ENCODE data around the gene RPAP3.

Gene RPAP3, protein sequence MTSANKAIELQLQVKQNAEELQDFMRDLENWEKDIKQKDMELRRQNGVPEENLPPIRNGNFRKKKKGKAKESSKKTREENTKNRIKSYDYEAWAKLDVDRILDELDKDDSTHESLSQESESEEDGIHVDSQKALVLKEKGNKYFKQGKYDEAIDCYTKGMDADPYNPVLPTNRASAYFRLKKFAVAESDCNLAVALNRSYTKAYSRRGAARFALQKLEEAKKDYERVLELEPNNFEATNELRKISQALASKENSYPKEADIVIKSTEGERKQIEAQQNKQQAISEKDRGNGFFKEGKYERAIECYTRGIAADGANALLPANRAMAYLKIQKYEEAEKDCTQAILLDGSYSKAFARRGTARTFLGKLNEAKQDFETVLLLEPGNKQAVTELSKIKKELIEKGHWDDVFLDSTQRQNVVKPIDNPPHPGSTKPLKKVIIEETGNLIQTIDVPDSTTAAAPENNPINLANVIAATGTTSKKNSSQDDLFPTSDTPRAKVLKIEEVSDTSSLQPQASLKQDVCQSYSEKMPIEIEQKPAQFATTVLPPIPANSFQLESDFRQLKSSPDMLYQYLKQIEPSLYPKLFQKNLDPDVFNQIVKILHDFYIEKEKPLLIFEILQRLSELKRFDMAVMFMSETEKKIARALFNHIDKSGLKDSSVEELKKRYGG

DNA sequence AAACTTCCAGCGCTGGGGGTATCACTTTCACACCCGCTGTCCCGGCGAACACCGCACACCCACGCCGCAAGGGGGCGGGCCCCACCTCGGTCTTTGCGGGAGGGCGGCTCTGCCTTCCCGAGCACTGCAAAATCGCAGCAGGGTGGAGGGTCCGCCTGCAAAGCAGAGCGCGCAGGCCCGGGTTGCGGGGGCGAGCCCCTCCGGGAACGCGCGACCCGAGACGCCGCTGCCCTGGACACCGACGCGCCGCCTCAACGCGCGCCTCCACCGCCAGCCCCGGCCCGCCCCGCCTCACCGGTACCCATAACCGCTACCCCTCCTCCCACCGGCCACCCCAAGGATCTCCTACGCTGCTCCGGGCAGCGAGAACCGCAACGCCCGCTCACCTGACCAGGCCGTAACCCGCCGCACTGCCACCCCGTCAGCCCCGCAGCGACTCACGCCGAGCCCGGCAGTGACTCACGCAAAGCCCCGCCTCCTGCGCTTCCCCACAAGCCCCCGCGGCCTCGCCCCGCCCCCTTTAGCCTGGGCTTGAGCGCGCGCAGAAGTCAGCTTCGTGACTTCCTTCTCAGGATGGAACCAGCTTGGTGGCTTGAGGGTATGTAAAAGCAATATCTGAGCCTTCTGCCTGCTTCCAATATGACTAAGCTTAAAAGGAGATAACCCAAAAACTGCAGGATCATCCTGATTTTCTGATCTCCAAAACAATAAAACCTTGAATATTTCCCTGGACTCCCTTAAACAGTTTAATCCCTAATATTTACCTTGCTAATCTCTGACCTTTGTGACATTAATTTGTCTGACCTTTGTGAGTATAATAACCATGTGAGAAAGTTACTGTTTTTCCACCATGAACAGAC lies at the start of gene RPAP3:
RPAP3 (minus strand) TSS at position 465 of the 860 bp plus-strand sequence. CDS start 3,190 bp downstream, outside the sequence.
- DNase-seq = peak; percentile 95

DNA sequence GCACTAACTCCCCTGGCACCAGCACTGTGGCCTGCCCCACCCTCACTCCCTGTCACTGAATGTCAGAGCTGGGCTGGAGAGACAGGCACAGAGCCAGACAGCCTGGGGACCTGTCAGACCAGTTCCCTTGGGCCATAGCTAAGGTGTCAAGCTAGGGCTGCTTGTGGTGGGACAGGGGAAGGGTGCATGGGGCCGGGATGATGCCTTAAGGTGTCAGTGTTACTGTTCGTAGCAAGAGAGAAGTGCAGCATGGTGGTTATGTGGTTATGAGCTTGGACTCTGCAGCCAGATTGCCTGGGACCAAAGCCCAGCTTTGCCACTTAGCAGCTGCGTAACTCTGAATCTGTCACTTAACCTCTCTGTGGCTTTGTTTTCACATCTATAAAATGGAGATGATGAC lies 49.1 kb upstream of the RPAP3 start:
- no peak for DNase-seq

DNA sequence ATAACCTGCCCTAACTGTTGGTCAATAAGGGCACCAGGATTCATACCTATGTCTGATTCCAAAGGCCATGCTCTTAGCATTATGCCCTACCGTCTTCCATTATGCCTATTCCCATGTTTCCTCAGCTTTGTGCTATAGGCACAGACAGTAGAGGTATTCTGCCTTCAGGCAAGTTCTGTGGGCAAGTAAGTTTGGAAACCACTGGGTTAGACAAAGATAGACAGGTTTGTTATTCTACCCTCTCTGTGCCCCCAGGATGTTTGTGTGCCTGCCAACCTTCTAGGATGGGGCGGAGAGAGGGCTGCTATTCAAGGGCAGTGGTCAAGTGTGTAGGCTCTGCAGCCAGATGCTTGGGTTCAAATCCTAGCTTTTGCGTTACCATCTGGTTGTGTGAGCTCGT lies 48.3 kb upstream of the RPAP3 start:
- no peak for DNase-seq

DNA sequence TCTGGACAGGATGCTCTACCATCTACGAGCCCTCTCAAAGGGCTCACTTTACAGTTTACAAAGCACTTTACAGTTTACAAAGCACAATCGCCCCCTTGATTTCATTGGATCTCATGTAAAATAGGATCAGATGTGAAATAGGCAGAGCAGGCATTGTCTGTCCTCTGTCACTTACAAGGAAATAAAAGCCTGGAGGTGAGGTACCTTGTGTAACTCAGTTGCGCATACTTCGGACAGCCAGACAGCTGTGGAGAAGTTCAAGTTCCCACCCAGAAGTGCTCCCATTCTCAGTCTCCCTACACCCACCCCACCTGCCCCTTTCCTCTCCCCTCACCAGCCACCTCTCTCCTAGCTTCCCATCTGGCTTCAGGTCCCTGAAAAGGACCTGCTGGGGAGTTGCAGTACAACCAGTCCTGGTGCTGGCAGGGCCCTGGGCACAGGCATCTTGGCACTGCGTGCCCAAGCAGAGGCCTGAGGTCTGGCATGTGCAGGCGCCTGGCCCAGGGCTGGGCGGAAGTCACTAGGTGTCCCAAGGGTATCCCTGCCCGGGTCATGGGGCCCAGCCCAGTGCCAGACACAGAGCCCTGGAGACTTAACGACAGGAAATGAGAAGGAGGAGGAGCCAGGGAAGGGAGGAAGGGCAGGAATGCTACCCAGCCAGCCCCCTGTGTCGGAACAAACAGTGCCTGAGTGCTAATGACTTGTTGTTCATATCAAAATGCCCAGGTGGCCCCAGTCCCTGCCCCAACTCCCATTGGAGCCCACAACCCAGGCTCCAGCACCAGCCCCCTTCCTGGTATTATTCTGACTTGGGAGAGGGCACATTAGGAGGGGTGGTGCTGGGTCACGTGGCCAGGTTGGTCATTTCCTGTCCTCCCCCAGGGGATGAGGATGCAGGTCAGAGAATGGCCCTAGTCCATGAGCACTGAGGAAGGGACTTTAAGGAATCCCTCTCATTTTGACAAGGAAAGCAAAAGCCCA lies 47.5 kb upstream of the RPAP3 start:
- no peak for DNase-seq

DNA sequence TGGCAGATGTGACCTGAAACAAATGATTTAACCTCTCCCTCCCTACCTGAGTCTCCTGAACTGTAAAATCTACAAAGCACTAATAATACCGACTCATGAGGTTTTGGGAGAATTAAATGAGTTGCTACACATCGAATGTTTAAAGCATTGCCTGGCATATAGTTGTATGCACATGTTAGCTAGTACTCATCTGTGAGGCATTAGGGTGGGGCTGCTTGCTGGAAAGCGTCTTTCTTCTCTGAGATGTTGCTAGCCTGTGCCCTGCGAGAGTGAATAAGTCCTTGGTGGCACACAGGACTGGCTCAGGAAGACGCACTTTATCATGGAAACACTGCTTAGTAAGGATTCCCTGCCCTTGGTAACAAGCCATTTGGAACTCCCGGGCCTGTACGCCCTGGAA lies 46.7 kb upstream of the RPAP3 start:
- DNase-seq = no peak

DNA sequence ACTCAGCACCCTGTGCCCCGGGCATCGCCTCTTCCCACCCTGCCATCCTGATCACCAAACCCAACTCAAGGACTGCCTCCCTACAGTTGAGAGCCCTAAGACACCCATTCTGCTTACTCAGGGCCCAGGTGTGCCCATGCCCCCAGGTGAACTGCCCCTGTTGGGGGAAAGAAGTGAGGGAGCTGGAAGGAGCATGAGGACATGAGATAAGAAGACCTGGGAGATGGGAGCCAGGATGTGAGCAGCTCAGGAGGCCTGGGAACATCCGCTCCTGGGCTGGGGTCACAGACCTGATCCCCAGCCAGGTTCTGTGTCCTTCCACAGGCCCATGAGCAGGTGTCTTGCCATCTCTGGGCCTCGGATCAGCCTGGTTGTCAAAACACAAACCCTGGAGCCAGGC lies 46.3 kb upstream of the RPAP3 start:
- DNase-seq = no peak

DNA sequence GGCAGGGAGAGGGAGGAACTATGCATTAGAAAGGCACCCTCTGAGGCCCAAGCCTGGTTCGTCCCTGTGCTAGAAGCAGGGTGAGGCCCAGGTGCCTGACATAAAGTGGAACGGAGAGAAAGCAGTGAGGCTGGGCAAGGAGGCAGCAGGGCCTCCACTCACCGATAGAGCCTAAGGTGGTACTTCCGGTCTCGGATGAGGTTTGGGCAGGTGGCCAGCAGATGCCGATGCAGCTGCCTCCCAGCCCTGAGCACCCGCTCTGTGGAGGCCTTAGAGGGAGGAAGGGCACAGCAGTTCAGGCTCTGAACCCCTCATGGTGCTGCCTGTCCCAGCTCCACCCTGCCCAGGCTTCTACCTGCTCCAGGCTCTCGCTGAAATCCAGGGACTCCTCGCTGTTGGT lies 45.7 kb upstream of the RPAP3 start:
- DNase-seq = no peak

DNA sequence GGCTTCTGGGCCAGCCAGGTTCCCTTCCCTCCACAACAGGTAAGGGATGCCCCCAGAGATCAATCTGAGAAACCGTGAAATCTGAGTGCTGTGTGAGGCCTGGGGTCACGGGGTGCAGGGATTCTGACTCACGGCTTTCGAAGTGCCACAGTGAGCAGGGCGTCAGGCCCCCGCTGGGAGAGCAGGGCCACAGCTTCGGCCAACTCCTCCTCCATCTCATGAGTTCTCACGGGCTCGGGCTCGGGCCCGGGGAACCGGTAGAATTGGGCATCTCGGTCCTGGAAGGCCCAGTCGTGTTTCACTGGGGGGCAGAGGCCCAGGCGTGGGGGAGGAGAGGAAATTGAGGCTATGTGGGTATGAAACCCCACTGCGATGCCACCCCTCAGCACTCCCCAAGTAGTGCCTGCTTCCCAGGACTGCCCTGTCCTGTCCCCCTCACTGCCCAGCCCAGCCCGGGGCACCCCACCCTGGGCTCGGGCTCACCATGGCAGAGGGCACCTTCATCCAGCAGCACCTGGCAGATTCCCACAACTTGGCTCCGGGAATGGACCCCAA lies 45.2 kb upstream of the RPAP3 start:
- DNase-seq = no peak

DNA sequence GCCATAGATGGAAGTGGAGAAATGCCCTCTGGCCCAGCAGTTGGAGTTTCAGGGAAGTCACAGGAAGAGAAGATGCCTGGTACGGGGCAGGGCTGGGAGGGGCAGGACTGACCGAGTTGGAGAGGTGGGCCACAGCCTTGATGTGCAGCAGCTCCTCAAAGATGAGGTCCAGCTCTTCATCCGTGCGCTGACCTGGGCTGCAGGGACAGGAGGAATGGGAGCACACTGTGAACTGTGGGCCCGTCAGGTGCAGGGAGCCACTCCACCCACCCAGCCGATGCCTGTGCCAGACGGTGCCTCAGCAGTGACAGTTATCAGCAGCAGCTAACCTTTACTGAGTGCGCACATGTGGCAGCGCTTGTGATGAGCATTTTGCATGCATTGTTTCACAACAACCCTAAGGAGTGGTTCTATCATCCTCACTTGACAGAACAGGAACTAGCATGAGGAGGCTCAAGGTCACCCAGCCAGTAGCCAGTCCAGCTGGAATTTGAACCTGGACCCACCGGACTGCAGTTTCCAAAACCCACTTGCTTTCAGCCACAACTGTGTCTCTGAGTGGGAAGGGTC lies 44.5 kb upstream of the RPAP3 start:
- DNase-seq = no peak

DNA sequence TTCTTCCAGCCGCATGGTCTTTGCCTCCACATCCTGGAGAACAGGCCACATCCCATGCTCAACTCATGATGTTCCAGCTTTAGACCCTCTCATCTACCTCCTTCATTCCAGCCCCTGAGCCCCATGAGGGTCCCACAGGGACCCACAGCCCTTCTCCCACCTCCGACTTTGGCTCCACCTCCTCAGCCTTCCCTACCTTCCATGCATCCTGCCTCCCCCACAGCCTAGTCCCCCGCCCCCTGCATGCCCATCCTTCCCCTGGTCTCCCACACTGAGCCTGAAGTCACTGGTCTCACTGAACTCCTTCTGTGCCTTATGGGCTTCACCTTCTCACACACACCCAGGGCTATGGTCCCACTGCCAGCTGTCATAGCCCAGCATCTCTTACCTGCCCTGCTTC lies 43.1 kb upstream of the RPAP3 start:
- no peak for DNase-seq

DNA sequence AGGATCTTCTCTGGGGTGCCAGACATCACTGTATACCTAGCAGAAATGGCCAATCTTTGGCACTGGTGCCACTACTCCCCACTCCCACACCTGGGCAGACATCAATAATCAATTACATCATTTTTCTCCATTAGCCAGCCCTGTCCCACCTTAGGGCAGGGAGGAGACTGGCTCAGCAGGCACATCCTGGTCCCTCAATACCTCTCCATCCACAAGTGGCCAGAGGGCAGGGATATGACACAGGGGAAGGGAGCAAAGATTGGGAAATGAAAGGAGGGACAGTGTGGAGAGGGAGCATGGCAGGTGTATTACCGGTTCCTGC lies 42.6 kb upstream of the RPAP3 start:
- DNase-seq = no peak

DNA sequence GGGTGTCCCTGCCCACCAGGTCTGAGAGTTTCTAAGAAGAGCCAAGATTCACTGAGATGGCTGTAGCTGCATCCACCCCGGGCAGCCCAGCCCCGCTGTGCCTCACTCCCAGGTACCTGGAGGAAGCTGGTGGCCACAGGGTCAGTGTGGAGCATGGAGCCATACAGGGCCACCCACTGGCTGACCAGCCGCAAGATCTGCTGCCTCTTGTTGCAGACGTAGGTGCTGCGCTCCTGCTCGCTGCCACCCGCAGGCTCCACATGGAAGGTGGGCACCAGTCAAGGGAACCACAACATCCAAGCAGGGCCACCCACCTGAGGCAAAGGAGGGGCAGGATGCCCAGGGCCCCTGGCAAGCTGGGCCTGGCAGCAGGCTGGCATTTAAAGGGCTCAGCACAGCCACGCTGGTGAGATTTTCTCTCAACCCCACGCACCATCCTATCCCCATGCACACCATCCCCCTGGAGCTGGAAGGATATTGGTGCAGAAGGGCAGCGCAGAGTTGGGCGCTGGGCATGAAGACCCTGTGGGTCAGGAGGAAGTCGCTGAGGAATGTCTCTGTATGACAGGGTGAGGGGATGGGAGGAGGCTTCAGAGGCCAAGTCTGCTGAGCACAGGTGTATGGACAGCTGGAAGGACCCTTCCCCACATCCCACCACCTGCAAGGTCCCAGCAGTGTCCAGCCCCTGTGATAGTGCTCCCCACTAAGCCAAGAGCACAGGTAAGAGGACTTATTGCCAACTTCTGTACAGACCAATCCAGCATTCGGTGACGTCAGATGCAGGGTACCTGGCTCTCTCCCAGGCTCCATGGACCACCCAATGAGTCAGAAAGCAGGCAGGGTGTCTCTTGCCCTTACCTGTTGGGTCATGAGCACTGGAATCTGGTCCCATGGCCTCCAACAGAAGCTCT lies 42.0 kb upstream of the RPAP3 start:
- DNase-seq = no peak

DNA sequence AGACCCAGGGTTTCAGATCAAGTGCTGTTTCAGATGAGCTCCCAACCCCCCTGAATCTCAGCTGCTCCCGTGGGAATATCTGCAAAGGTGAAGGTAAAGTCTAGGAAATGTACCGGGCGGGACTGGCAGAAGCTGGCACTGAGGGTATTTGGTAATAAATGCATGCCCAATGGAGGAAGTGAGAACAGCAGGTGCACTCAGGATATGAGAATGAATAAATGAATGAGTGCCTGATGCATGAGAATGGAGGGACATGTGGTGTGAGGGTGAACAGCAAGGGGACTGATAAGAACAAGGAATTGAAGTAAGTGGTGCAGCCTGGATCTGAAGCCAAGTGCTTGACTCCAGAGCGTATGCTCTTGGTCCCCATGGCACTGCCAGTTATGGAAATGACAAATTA lies 41.3 kb upstream of the RPAP3 start:
- no peak for DNase-seq

DNA sequence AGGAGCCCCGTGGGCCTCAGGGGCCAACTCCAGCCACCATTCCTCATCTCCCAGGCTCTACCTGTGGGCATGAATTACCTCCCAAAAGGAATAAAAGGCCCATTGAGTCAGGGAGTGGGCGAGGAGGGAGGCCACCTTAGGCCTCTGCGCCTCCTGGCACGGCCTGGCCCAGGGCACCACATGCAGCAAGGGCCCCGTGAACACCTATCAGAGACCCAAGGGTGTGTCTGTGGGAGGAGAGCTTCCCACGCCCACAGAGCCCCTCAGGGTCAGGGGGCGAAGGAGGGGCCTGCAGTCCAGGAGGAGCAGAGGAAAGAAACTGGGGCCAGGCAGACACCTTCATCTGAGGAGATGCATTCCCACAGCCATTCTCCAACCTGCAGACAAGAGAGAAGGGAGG lies 40.7 kb upstream of the RPAP3 start:
- DNase-seq = no peak

DNA sequence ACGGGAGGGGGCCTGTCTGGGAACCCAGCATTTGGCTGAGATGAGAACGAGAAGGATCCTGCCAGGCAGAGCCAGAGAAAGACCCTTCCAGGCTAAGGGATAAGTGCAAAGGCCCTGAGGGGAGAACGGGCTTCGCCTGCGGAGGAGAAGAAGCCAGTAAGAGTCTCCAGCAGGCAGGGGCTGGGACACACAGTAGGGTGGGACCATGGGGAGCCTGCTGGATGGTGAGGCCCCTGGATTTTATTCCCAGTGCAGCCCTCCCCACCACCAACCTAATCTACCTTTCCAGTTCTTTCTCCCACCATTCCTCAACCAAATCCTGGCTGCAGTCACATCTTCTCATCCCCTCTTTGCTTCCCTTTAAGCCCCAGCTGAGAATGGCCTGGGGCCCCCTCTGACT lies 40.2 kb upstream of the RPAP3 start:
- no peak for DNase-seq

DNA sequence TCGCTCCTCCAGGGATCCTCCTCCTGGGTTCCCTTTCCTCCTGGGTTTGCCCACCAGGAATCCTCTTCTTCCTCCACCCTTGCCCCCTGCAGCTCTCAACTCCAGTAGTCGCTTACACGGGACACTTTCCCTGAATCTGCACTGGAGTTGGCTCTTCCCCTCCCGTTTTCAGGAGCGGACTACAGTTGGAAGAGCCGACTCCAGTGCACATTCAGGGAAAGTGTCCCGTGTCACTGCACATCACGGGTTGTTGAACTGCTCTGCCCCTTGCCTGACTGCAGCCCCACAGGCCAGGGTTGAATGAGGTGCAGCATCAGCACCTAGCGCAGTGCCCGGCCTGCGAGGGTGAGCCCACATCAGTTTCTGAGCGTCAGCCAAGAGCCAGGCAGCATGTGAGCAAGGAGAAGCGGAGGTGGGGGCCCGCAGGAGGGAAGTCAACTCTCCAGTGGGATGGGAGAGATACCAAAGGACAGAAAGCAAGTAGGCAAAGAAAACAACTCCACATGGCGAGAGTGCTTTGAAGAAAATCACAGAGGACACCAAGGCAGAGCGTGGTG lies 39.7 kb upstream of the RPAP3 start:
- DNase-seq = no peak

DNA sequence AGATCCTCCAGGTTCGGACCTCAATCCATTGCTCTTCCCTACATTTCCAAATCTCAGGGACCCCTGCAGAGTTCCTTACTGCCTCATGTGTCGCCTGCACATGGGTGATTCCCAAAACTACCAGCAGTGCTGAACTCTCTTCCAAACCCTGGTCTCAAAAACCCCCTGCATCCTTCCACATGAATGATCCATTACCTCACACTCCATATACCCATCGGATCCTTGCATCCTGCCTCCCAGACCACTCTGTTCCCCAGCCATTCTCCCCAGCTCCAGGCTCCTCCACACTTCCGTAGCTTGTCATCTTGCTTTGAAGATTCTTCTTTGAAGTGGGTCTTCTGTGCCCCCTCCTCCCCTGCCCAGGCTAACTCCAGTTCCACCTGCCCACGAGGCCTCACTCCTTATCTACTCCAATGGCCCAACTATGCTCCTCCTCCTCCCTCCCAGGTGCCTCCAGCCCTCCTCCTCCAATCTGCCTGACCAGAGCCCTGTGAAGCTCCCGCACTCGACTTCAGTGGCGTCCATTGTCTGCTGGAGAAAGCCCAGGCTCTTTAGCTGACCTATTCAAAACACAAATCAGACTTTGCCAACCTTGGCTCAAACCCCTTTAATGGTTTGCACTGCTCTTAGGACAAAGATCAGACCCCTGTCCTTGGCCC lies 39.1 kb upstream of the RPAP3 start:
- no peak for DNase-seq

DNA sequence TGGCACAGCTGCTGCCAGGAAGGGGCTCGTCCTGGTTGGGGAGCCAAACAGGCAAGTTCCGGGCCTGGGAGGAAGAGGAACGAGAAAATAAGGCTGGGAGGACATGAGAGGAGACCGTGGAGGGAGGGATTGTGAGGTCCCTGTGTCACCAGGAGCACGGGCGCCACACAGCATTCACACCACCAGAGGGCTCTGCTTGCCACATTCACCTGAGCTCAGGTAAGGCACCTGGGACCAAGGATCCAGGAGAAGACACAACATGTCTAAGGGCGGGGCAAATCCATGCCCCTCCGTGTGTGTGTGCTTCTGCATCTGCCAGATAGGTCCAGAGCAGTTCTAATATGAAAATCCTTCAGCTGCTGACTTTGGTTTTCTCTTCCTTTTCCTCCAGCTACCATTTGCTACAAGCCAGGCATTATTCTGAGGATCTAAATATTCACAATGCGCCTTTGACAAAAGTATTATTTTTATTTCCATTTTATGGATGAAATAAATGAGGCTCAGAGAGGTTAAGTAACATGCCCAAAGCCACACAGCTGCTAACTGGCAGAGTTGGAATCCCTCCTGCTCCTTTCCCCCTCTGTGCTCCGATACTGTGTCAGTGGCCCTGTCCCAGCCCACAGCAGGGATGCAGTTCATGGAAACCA lies 38.3 kb upstream of the RPAP3 start:
- DNase-seq = peak; percentile 11

DNA sequence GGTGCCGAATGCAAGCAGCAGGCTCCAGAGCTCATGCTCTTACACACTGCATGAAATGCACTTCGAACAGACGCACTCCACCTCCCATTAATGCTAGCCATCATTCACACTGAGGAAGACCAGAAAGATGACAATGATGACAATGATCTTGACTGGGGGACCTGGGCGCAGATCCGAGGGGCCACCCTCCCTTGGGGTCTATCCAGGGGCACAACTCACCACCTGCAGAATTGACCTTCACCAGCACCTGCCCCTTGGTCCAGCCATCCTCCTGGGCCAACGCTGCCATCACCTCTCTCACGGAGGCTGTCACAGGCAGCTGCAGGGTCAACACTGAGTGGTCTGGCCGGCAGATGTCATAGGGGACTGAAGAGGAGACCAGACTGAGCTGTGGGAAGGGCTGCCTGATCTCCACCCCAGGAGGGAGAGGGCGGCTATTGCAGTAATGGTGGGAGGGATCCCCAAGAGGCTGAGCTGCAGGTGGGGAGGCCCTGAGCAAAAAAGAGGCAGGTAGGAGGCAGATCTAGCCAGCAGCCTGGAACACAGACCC lies 37.6 kb upstream of the RPAP3 start:
- no peak for DNase-seq
